ENCODE results near the gene UEVLD. TPM values are rescaled to one million over a fixed set of nuclear protein-coding genes. Genes with fewer than 3 reads are reported as not detected.

UEVLD gene
- total RNA-seq, 8 experiments from 2014 or later: 6.3 to 39.6 (median 17.4) TPM

- peak in 1 of 8 experiments; percentile 37 for ATAC-seq (replicated peaks in 6 of 8)
- in situ Hi-C loops (cut with MboI; ENCODE audit: low pct_unique_long_range_greater_than_20kb in 2 of 9, low sequenced_read_pairs in 9 of 9, unreplicated experiment in 9 of 9): no loop called here
- Histone ChIP-seq H3K4me3 (no peak overlapping the region), H3K4me1 (replicated peaks in 1 of 2) (no peaks in the 10 kb centered on the region), H3K27ac (no peak overlapping the region)
- 33 to 100% (median 89%) methylated on average over 1 to 3 of the region's 3 CpGs for WGBS, 10 experiments
These were observed 21.5 kb downstream of the UEVLD start for GRCh38 chr11:18567081-18567480.

- H3K4me3 ChIP-seq: no peak overlapping the region
- H3K27ac ChIP-seq: no peak overlapping the region
- in situ Hi-C loops (cut with MboI; ENCODE audit: low pct_unique_long_range_greater_than_20kb in 2 of 9, low sequenced_read_pairs in 9 of 9, unreplicated experiment in 9 of 9): no loop called here
- H3K4me1 ChIP-seq (replicated peaks in 1 of 2): no peaks in the 10 kb centered on the region
- ATAC-seq (replicated peaks in 6 of 8): no peak
These were observed 22.1 kb downstream of the UEVLD start for GRCh38 chr11:18566406-18566805.

- ATAC-seq (replicated peaks in 6 of 8): no peak
- in situ Hi-C loops (cut with MboI; ENCODE audit: low pct_unique_long_range_greater_than_20kb in 2 of 9, low sequenced_read_pairs in 9 of 9, unreplicated experiment in 9 of 9): no loop called here
- Histone ChIP-seq H3K4me1 (replicated peaks in 1 of 2) (no peaks in the 10 kb centered on the region), H3K4me3 (no peak overlapping the region), H3K27ac (no peak overlapping the region)
These were observed 24.4 kb downstream of the UEVLD start for GRCh38 chr11:18564149-18564548.

- ATAC-seq (replicated peaks in 6 of 8): no peak
- Histone ChIP-seq H3K4me1 (replicated peaks in 1 of 2) (no peaks in the 10 kb centered on the region), H3K27ac (no peak overlapping the region), H3K4me3 (no peak overlapping the region)
- in situ Hi-C loops (cut with MboI; ENCODE audit: low pct_unique_long_range_greater_than_20kb in 2 of 9, low sequenced_read_pairs in 9 of 9, unreplicated experiment in 9 of 9): no loop called here
- 64 to 100% (median 96%) methylated on average over 1 to 2 of the region's 2 CpGs; no CpG with 5 or more reads in 3 of the 10 experiments for WGBS, 10 experiments
These were observed 25.3 kb downstream of the UEVLD start for GRCh38 chr11:18563090-18563730.

- in situ Hi-C loops (cut with MboI; ENCODE audit: low pct_unique_long_range_greater_than_20kb in 2 of 9, low sequenced_read_pairs in 9 of 9, unreplicated experiment in 9 of 9): loop anchor here in 3 of 9 experiments (25.0 kb wide), 2 partner anchors 89 to 189 kb away; partner anchors contain the start of genes IGSF22 (in 2 of the 3) and SPTY2D1 (in 1 of the 3)
- Histone ChIP-seq H3K4me1 (replicated peaks in 1 of 2) (no peaks in the 10 kb centered on the region), H3K27ac (no peak overlapping the region), H3K4me3 (no peak overlapping the region)
- WGBS, 10 experiments: 33 to 82% (median 67%) methylated on average over 1 to 2 of the region's 2 CpGs; no CpG with 5 or more reads in 3 of the 10 experiments
- no peak for ATAC-seq (replicated peaks in 6 of 8)
These were observed 40.5 kb downstream of the UEVLD start for GRCh38 chr11:18548001-18548400.

GRCh38 chr11:18540207-18541009, 48.1 kb downstream of the UEVLD start:
- no peaks in the 10 kb centered on the region for H3K4me1 ChIP-seq (replicated peaks in 1 of 2)
- no peak overlapping the region for H3K27ac ChIP-seq
- 80 to 100% (median 92%) methylated on average over 1 of the region's 1 CpG; no CpG with 5 or more reads in 4 of the 10 experiments for WGBS, 10 experiments
- in situ Hi-C loops (cut with MboI; ENCODE audit: low pct_unique_long_range_greater_than_20kb in 2 of 9, low sequenced_read_pairs in 9 of 9, unreplicated experiment in 9 of 9): loop anchor here in 3 of 9 experiments (25.0 kb wide), 2 partner anchors 97 to 197 kb away; partner anchors contain the start of genes IGSF22 (in 2 of the 3) and SPTY2D1 (in 1 of the 3)
- peak in 3 of 8 experiments; percentile 55 to 59 (median 57) for ATAC-seq (replicated peaks in 6 of 8)
- H3K4me3 ChIP-seq: no peak overlapping the region

- Histone ChIP-seq H3K4me3 (no peak overlapping the region), H3K27ac (no peak overlapping the region), H3K4me1 (replicated peaks in 1 of 2) (no peaks in the 10 kb centered on the region)
- 80 to 90% (median 83%) methylated on average over 1 of the region's 1 CpG; no CpG with 5 or more reads in 3 of the 10 experiments for WGBS, 10 experiments
- ATAC-seq (replicated peaks in 6 of 8): no peak
- in situ Hi-C loops (cut with MboI; ENCODE audit: low pct_unique_long_range_greater_than_20kb in 2 of 9, low sequenced_read_pairs in 9 of 9, unreplicated experiment in 9 of 9): loop anchor here in 3 of 9 experiments (25.0 kb wide), 2 partner anchors 101 to 201 kb away; partner anchors contain the start of genes IGSF22 (in 2 of the 3) and SPTY2D1 (in 1 of the 3)
These were observed 52.3 kb downstream of the UEVLD start for GRCh38 chr11:18536209-18536608.

- ATAC-seq (replicated peaks in 6 of 8): no peak
- Histone ChIP-seq H3K4me3 (no peak overlapping the region), H3K4me1 (replicated peaks in 1 of 2) (no peaks in the 10 kb centered on the region), H3K27ac (no peak overlapping the region)
- WGBS, 10 experiments: 0 to 100% (median 82%) methylated on average over 1 of the region's 1 CpG; no CpG with 5 or more reads in 1 of the 10 experiments
- in situ Hi-C loops (cut with MboI; ENCODE audit: low pct_unique_long_range_greater_than_20kb in 2 of 9, low sequenced_read_pairs in 9 of 9, unreplicated experiment in 9 of 9): loop anchor here in 3 of 9 experiments (25.0 kb wide), 2 partner anchors 103 to 203 kb away; partner anchors contain the start of genes IGSF22 (in 2 of the 3) and SPTY2D1 (in 1 of the 3)
These were observed 54.3 kb downstream of the UEVLD start for GRCh38 chr11:18534245-18534644.

GRCh38 chr11:18533365-18533764, 55.2 kb downstream of the UEVLD start:
- no peak overlapping the region for H3K27ac ChIP-seq
- H3K4me1 ChIP-seq (replicated peaks in 1 of 2): no peaks in the 10 kb centered on the region
- no peak for ATAC-seq (replicated peaks in 6 of 8)
- H3K4me3 ChIP-seq: no peak overlapping the region
- in situ Hi-C loops (cut with MboI; ENCODE audit: low pct_unique_long_range_greater_than_20kb in 2 of 9, low sequenced_read_pairs in 9 of 9, unreplicated experiment in 9 of 9): loop anchor here in 3 of 9 experiments (25.0 kb wide), 2 partner anchors 104 to 204 kb away; partner anchors contain the start of genes IGSF22 (in 2 of the 3) and SPTY2D1 (in 1 of the 3)
- 62 to 100% (median 100%) methylated on average over 1 to 3 of the region's 3 CpGs; no CpG with 5 or more reads in 2 of the 10 experiments for WGBS, 10 experiments

- Histone ChIP-seq H3K27ac (peak overlapping the region; percentile 90 to 94), H3K4me1 (replicated peaks in 1 of 2) (peaks cover 10 to 13% of the 10 kb centered on the region in 2 donors), H3K4me3 (peak overlapping the region; percentile 58 to 83 (median 77))
- WGBS, 10 experiments: 0 to 59% (median 38%) methylated on average over 1 to 5 of the region's 5 CpGs
- in situ Hi-C loops (cut with MboI; ENCODE audit: low pct_unique_long_range_greater_than_20kb in 2 of 9, low sequenced_read_pairs in 9 of 9, unreplicated experiment in 9 of 9): loop anchor here in 3 of 9 experiments (25.0 kb wide), 2 partner anchors 110 to 210 kb away; partner anchors contain the start of genes IGSF22 (in 2 of the 3) and SPTY2D1 (in 1 of the 3)
- ATAC-seq (replicated peaks in 6 of 8): peak in 2 of 8 experiments; percentile 1 to 4
These were observed 61.0 kb downstream of the UEVLD start for GRCh38 chr11:18527512-18527911.

- Histone ChIP-seq H3K27ac (peak within 1 kb of the TSS; percentile 90 to 94), H3K4me1 (replicated peaks in 1 of 2) (peaks cover 10 to 13% of the 10 kb centered on the region in 2 donors), H3K4me3 (peak within 1 kb of the TSS; percentile 58 to 83 (median 77))
- peak; percentile 91 to 99 (median 98) for ATAC-seq (replicated peaks in 6 of 8)
- 0 to 3% (median 0%) methylated on average over 2 to 16 of the region's 57 CpGs; no CpG with 5 or more reads in 5 of the 10 experiments for WGBS, 10 experiments
- in situ Hi-C loops (cut with MboI; ENCODE audit: low pct_unique_long_range_greater_than_20kb in 2 of 9, low sequenced_read_pairs in 9 of 9, unreplicated experiment in 9 of 9): loop anchor here in 3 of 9 experiments (25.0 kb wide), 2 partner anchors 111 to 211 kb away; partner anchors contain the start of genes IGSF22 (in 2 of the 3) and SPTY2D1 (in 1 of the 3)
These were observed 61.8 kb downstream of the UEVLD start, which contains the start of gene TSG101 for GRCh38 chr11:18526521-18527296. TSS of gene TSG101 (minus strand) at chr11:18526942. CDS start at chr11:18526816, 126 bp downstream.

- peak in 1 of 8 experiments; percentile 25 for ATAC-seq (replicated peaks in 6 of 8)
- in situ Hi-C loops (cut with MboI; ENCODE audit: low pct_unique_long_range_greater_than_20kb in 2 of 9, low sequenced_read_pairs in 9 of 9, unreplicated experiment in 9 of 9): loop anchor here in 3 of 9 experiments (25.0 kb wide), 2 partner anchors 111 to 211 kb away; partner anchors contain the start of genes IGSF22 (in 2 of the 3) and SPTY2D1 (in 1 of the 3)
- peak overlapping the region; percentile 90 to 94 for H3K27ac ChIP-seq
- H3K4me3 ChIP-seq: peak overlapping the region; percentile 58 to 83 (median 77)
- 0 to 9% (median 0%) methylated on average over 3 to 8 of the region's 8 CpGs for WGBS, 10 experiments
- H3K4me1 ChIP-seq (replicated peaks in 1 of 2): peaks cover 10 to 13% of the 10 kb centered on the region in 2 donors
These were observed 62.4 kb downstream of the UEVLD start for GRCh38 chr11:18526130-18526520.
